GM12872 (cell line): Measurements from ENCODE around the gene ZBTB47.

ENCODE experiments used
- CTCF ChIP-seq: IDR thresholded peaks from 3 replicates; pipeline ENCODE4 v1.5.1; 2011; ENCODE audit warnings: low read depth, mild to moderate bottlenecking, low read length, moderate library complexity; ENCODE audit not compliant: insufficient read depth

Gene ZBTB47

GRCh38 chr3:42662037-42662812, 8.7 kb downstream of the ZBTB47 start:
- TF ChIP-seq CTCF: no peak

- no peak for TF ChIP-seq CTCF
These were observed 9.5 kb downstream of the ZBTB47 start for GRCh38 chr3:42662813-42663535.

- no peak for TF ChIP-seq CTCF
These were observed 10.3 kb downstream of the ZBTB47 start for GRCh38 chr3:42663581-42664437.

GRCh38 chr3:42664438-42664803, 10.9 kb downstream of the ZBTB47 start:
- no peak for TF ChIP-seq CTCF

GRCh38 chr3:42665050-42665878, 11.8 kb downstream of the ZBTB47 start:
- TF ChIP-seq CTCF: no peak

- TF ChIP-seq CTCF: no peak
These were observed 12.5 kb downstream of the ZBTB47 start for GRCh38 chr3:42666022-42666421.
